HepG2 (cell line): ENCODE data around the gene TBC1D10A. TPM values are rescaled to one million over a fixed set of nuclear protein-coding genes. Genes with fewer than 3 reads are reported as not detected.

Experiments used
- ATAC-seq: fragments of 200-7000 bp; cut with Tn5 transposase; 3 replicates; pipeline ENCODE4 v1.9.1; 2020; ENCODE audit warnings: mild to moderate bottlenecking, moderate library complexity
- BruUV-seq: library from RNA; stranded (reverse); fragments of 400-500 nt; replicated peaks from 2 replicates; lab custom pipeline; 2021; lab: Mats Ljungman, UMichigan
- CTCF ChIA-PET: fragments of 300-600 bp; formaldehyde crosslinking; extraction: SDS; loops from one replicate; lab custom pipeline; 2021; ENCODE audit warnings: low total read pairs, inconsistent platforms, low intra/inter-chr PET ratio; lab: Yijun Ruan, JAX
- POLR2A ChIA-PET: fragments of 350-600 bp; sonication (Branson Sonifier 250); formaldehyde crosslinking; loops from one replicate; lab custom pipeline; 2020; ENCODE audit warnings: antibody characterized with exemption, inconsistent platforms; lab: Yijun Ruan, JAX
- DNase-seq: peaks from one replicate; pipeline ENCODE4 v3.0.0-alpha.2; 2015; ENCODE audit warnings: low spot score
- FAIRE-seq: peaks from 3 replicates; lab custom pipeline; 2011; peaks lifted over from hg19 to GRCh38; lab: Jason Lieb, UNC
- H2AFZ ChIP-seq: one replicate; pipeline ENCODE4 v1.6.1; 2011; ENCODE audit warnings: low read length, inconsistent platforms
- H3K27ac ChIP-seq: fragments of 300-600 bp; 3 replicates; pipeline ENCODE4 v1.8.0; 2011; ENCODE audit warnings: mixed run types, mild to moderate bottlenecking, mixed read lengths, low read length, inconsistent platforms; ENCODE audit not compliant: insufficient read depth; ENCODE audit errors: extremely low read length
- H3K27me3 ChIP-seq, 2 experiments: fragments of 200-600 bp in 1 of 2; 2 replicates in 1 of 2; 3 replicates in 1 of 2; pipeline versions ENCODE4 v1.6.0 to v1.8.0; 2011; ENCODE audit warnings: low read length in 2 of 2, mild to moderate bottlenecking in 2 of 2, moderate library complexity in 2 of 2, inconsistent platforms in 1 of 2; ENCODE audit not compliant: insufficient read depth in 2 of 2, control insufficient read depth in 1 of 2
- H3K36me3 ChIP-seq, 2 experiments: fragments of 200-600 bp in 1 of 2; replicated peaks in 1 of 2; 2 replicates in 1 of 2; 3 replicates in 1 of 2; pipeline versions ENCODE4 v1.5.1 to v1.8.0; 2011; ENCODE audit warnings: low read length in 2 of 2, inconsistent platforms in 1 of 2; ENCODE audit not compliant: insufficient read depth in 2 of 2, control insufficient read depth in 1 of 2
- H3K4me1 ChIP-seq: 2 replicates; pipeline ENCODE4 v1.5.1; 2012; ENCODE audit warnings: low read length, inconsistent platforms; ENCODE audit not compliant: insufficient read depth
- H3K4me2 ChIP-seq: 2 replicates; pipeline ENCODE4 v1.6.0; 2011; ENCODE audit warnings: low read depth, low read length, inconsistent platforms
- H3K4me3 ChIP-seq, 3 experiments: fragments of 200-600 bp in 1 of 3; sonication (generic), shearing (Covaris generic) in 1 of 3; replicated peaks in 1 of 3; 2 replicates each; pipeline ENCODE4 v1.5.1; 2011 to 2016; ENCODE audit warnings: low read length in 3 of 3, inconsistent platforms in 2 of 3, low read depth in 2 of 3, mild to moderate bottlenecking in 2 of 3, control low read depth in 1 of 3, mixed read lengths in 1 of 3; ENCODE audit not compliant: insufficient read depth in 1 of 3
- H3K79me2 ChIP-seq: one replicate; pipeline ENCODE4 v1.6.1; 2011; ENCODE audit warnings: low read length, inconsistent platforms; ENCODE audit not compliant: insufficient read depth
- H3K9ac ChIP-seq: 2 replicates; pipeline ENCODE4 v1.6.0; 2011; ENCODE audit warnings: mild to moderate bottlenecking, low read depth, low read length, inconsistent platforms; ENCODE audit not compliant: insufficient read depth
- H3K9me3 ChIP-seq: 2 replicates; pipeline ENCODE4 v1.5.1; 2012; ENCODE audit warnings: mild to moderate bottlenecking, low read length
- H4K20me1 ChIP-seq: 2 replicates; pipeline ENCODE4 v1.6.0; 2011; ENCODE audit warnings: inconsistent platforms, mild to moderate bottlenecking, low read length, moderate library complexity; ENCODE audit not compliant: insufficient read depth
- DDIT3 ChIP-seq: sonication (generic); formaldehyde crosslinking; IDR thresholded peaks from 2 replicates; pipeline ENCODE4 v1.4.0; 2020; ENCODE audit warnings: mild to moderate bottlenecking, missing genetic modification reagents
- JARID2 ChIP-seq: sonication (generic); formaldehyde crosslinking; IDR thresholded peaks from 2 replicates; pipeline ENCODE4 v1.8.1; 2023; ENCODE audit warnings: missing genetic modification reagents, inconsistent platforms; ENCODE audit not compliant: insufficient replicate concordance
- NCOA5 ChIP-seq: sonication (generic); formaldehyde crosslinking; IDR thresholded peaks from 2 replicates; pipeline ENCODE4 v1.4.0; 2020; ENCODE audit warnings: missing genetic modification reagents
- NFKBIZ ChIP-seq: IDR thresholded peaks from 2 replicates; pipeline ENCODE4 v1.6.1; 2018; ENCODE audit warnings: missing genetic modification reagents, missing compliant biosample characterization
- PTBP1 ChIP-seq: fragments of 200-400 bp; formaldehyde crosslinking; IDR thresholded peaks from 2 replicates; pipeline ENCODE4 v1.6.1; 2018; ENCODE audit warnings: low read length, low read depth; ENCODE audit not compliant: poor library complexity, severe bottlenecking
- RARA ChIP-seq: IDR thresholded peaks from 2 replicates; pipeline ENCODE4 v1.6.1; 2016; ENCODE audit warnings: missing genetic modification reagents, missing compliant biosample characterization
- SALL2 ChIP-seq: sonication (generic); formaldehyde crosslinking; IDR thresholded peaks from 2 replicates; pipeline ENCODE4 v1.8.1; 2023; ENCODE audit warnings: mild to moderate bottlenecking, missing genetic modification reagents, inconsistent platforms
- TBL1XR1 ChIP-seq: fragments of 150-350 bp; IDR thresholded peaks from 2 replicates; pipeline ENCODE4 v1.6.1; 2014; ENCODE audit warnings: borderline replicate concordance, low read length; ENCODE audit not compliant: partially characterized antibody
- ZC3H13 ChIP-seq: sonication (generic); formaldehyde crosslinking; IDR thresholded peaks from 2 replicates; pipeline ENCODE4 v1.8.1; 2023; ENCODE audit warnings: mild to moderate bottlenecking, missing genetic modification reagents, moderate library complexity
- ZFP1 ChIP-seq: IDR thresholded peaks from 2 replicates; pipeline ENCODE4 v1.6.1; 2016
- ZFY ChIP-seq: sonication (generic); formaldehyde crosslinking; IDR thresholded peaks from 2 replicates; pipeline ENCODE4 v1.4.0; 2020; ENCODE audit warnings: missing genetic modification reagents
- ZMYM2 ChIP-seq: sonication (generic); formaldehyde crosslinking; IDR thresholded peaks from 2 replicates; pipeline ENCODE4 v1.8.0; 2022; ENCODE audit warnings: mild to moderate bottlenecking, missing genetic modification reagents
- ZNF136 ChIP-seq: sonication (generic); formaldehyde crosslinking; IDR thresholded peaks from 2 replicates; pipeline ENCODE4 v1.8.1; 2022; ENCODE audit warnings: low read depth, mild to moderate bottlenecking, moderate library complexity, missing genetic modification reagents
- ZNF224 ChIP-seq: sonication (generic); formaldehyde crosslinking; IDR thresholded peaks from 2 replicates; pipeline ENCODE4 v1.5.0; 2020; ENCODE audit warnings: mild to moderate bottlenecking, missing genetic modification reagents
- ZNF264 ChIP-seq: sonication (generic); formaldehyde crosslinking; IDR thresholded peaks from 2 replicates; pipeline ENCODE4 v1.4.0; 2020; ENCODE audit warnings: missing genetic modification reagents
- ZNF496 ChIP-seq: sonication (generic); formaldehyde crosslinking; IDR thresholded peaks from 2 replicates; pipeline ENCODE4 v1.8.1; 2023; ENCODE audit warnings: mild to moderate bottlenecking, moderate library complexity, missing genetic modification reagents; ENCODE audit not compliant: insufficient replicate concordance
- ZNF781 ChIP-seq: sonication (generic); formaldehyde crosslinking; IDR thresholded peaks from 2 replicates; pipeline ENCODE4 v1.5.1; 2020; ENCODE audit warnings: borderline replicate concordance, mild to moderate bottlenecking, missing genetic modification reagents; ENCODE audit errors: not compliant biosample characterization
- WGBS: methylation state at CpG from one replicate; pipeline ENCODE4 v1.1.6; 2017; ENCODE audit warnings: low lambda C conversion rate; 5-methylcytosine and 5-hydroxymethylcytosine counted together
- in situ Hi-C: cut with HindIII; loops from 2 replicates; pipeline ENCODE4 v1.10.0; 2017; ENCODE audit warnings: low pct_unique_long_range_greater_than_20kb; ENCODE audit not compliant: extremely low pct_ligation_motif_present
- intact Hi-C: fragments of 100-400 bp; cut with micrococcal nuclease; formaldehyde crosslinking; loops from one replicate; pipeline ENCODE4 v1.10.0; 2022; ENCODE audit not compliant: unreplicated experiment
- polyA plus RNA-seq, 8 experiments: library from polyadenylated mRNA; depleted of rRNA in 3 of 8; stranded (reverse) in 7 of 8; unstranded in 1 of 8; fragments of >200 nt; fragmentation: Illumina TruSeq in 4 of 8; extraction: Trizol in 4 of 8; gene quantifications; 2 replicates each; pipeline versions ENCODE4 v1.2.1 to v1.2.3, GENCODE V29; 2011 to 2016; ENCODE audit warnings: low read depth in 4 of 8, missing spikeins in 1 of 8, mixed read lengths in 1 of 8; ENCODE audit not compliant: insufficient read depth in 1 of 8
- total RNA-seq, 5 experiments: library from RNA; depleted of rRNA; stranded (reverse); fragments of >200 nt; fragmentation: Illumina TruSeq; extraction: Trizol; gene quantifications; 2 replicates each; pipeline ENCODE4 v1.2.3, GENCODE V29; 2016; ENCODE audit warnings: low read depth in 1 of 5

The TBC1D10A gene
- total and polyA plus RNA-seq, 2 of the 13 experiments (the other 11 are each of a cell fraction or from before 2014, with no cell fraction given), result 4.2 to 4.9 TPM

GRCh38 chr22:30370641-30371230 lies 44.0 kb upstream of the TBC1D10A start (continued):
- no peak for TF ChIP-seq SALL2 (CRISPR knock-in tag)
- TF ChIP-seq, all 625 proteins: peak for 0

DNA sequence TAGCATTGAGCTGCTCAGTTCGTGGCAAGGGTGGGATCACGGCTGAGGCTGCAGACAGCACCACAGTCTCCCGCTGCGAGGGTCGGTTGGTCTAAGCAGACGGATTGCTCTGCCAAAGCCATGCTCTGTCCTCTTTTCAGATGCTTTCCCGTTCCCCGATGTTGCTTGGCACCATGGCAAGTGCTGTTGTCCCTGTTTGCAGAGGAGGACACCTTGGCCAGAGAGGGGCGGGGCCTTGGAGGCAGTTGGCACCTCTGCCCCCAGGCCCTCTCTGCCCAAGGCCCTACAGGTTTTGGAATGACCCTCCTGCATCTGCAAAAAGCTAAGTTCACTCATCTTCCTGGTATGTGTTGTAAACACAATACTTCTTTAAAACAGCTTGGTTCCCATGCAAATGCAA lies 41.7 kb upstream of the TBC1D10A start:
- no peak for ATAC-seq
- no TSS peak for BruUV-seq
- no peak overlapping the region for H3K4me3 ChIP-seq
- H3K27ac ChIP-seq, result no peak overlapping the region
- H3K4me1 ChIP-seq, result no peaks in the 10 kb centered on the region
- intact Hi-C loops, result no loop called here
- H3K79me2 ChIP-seq, result no peaks in the 10 kb centered on the region
- H3K4me2 ChIP-seq, result no peak overlapping the region
- FAIRE-seq, result no peak
- no peaks in the 10 kb centered on the region for H3K9me3 ChIP-seq
- no peaks in the 10 kb centered on the region for H3K27me3 ChIP-seq
- no peak overlapping the region for H2AFZ ChIP-seq
- 93% methylated on average over 5 of the region's 9 CpGs for WGBS
- POLR2A ChIA-PET, result no interaction called here
- no peak for DNase-seq
- in situ Hi-C loops, result no loop called here
- H3K36me3 ChIP-seq, result no peaks in the 10 kb centered on the region; a peak in 1 of 5 replicates
- H4K20me1 ChIP-seq, result no peaks in the 10 kb centered on the region
- H3K9ac ChIP-seq, result no peak overlapping the region
- TF ChIP-seq ZFP1 (CRISPR knock-in tag) (no peak), ZNF136 (CRISPR knock-in tag) (no peak), NCOA5 (CRISPR knock-in tag) (no peak), ZFY (no peak), ZNF496 (CRISPR knock-in tag) (no peak), NFKBIZ (CRISPR knock-in tag) (no peak), SALL2 (CRISPR knock-in tag) (no peak), RARA (CRISPR knock-in tag) (no peak), PTBP1 (no peak), ZNF264 (CRISPR knock-in tag) (no peak), JARID2 (CRISPR knock-in tag) (no peak), ZC3H13 (CRISPR knock-in tag) (no peak), ZNF224 (no peak), ZMYM2 (CRISPR knock-in tag) (no peak), TBL1XR1 (no peak), DDIT3 (no peak), ZNF781 (CRISPR knock-in tag) (no peak)
- TF ChIP-seq, all 625 proteins: peak for 0
- CTCF ChIA-PET, result no interaction called here
